ENCODE measurements around the gene TRA2B.

Gene TRA2B

GRCh38 chr3:185949515-185949914 is 11.7 kb upstream of the TRA2B start:
- no peak for DNase-seq

GRCh38 chr3:185948292-185948691 is 10.5 kb upstream of the TRA2B start:
- no peak for DNase-seq

- DNase-seq: no peak
Observed at GRCh38 chr3:185943760-185944106, 5.9 kb upstream of the TRA2B start.

- peak; percentile 72 for DNase-seq
Observed at GRCh38 chr3:185942907-185943759, 5.3 kb upstream of the TRA2B start.

GRCh38 chr3:185942396-185942795 is 4.6 kb upstream of the TRA2B start:
- no peak for DNase-seq

- no peak for DNase-seq
Observed at GRCh38 chr3:185940951-185941350, 3.1 kb upstream of the TRA2B start.

- no peak for DNase-seq
Observed at GRCh38 chr3:185939721-185940120, 1.9 kb upstream of the TRA2B start.

- DNase-seq: peak; percentile 66
Observed at GRCh38 chr3:185936814-185937688, 763 bp downstream of the TRA2B start.

GRCh38 chr3:185936273-185936629 is 1.6 kb downstream of the TRA2B start:
- DNase-seq: no peak

- no peak for DNase-seq
Observed at GRCh38 chr3:185935465-185936272, 2.1 kb downstream of the TRA2B start.

- DNase-seq: no peak
Observed at GRCh38 chr3:185934767-185935464, 2.9 kb downstream of the TRA2B start.

GRCh38 chr3:185934174-185934557 is 3.6 kb downstream of the TRA2B start:
- no peak for DNase-seq

GRCh38 chr3:185933374-185934173 is 4.2 kb downstream of the TRA2B start:
- DNase-seq: no peak

- no peak for DNase-seq
Observed at GRCh38 chr3:185931777-185932612, 5.8 kb downstream of the TRA2B start.

GRCh38 chr3:185930393-185931107 is 7.3 kb downstream of the TRA2B start:
- no peak for DNase-seq

GRCh38 chr3:185929192-185930151 is 8.3 kb downstream of the TRA2B start:
- DNase-seq: no peak

- DNase-seq: no peak
Observed at GRCh38 chr3:185928496-185928895, 9.3 kb downstream of the TRA2B start.

- no peak for DNase-seq
Observed at GRCh38 chr3:185927501-185928200, 10.2 kb downstream of the TRA2B start.
